ENCODE measurements around the gene RAB40C. TPM values are rescaled to one million over a fixed set of nuclear protein-coding genes. Genes with fewer than 3 reads are reported as not detected.

RAB40C gene
- total and polyA plus RNA-seq, 9 of the 15 experiments (the other 6 are each of a cell fraction or from before 2014, with no cell fraction given): 0.17 to 23.4 (median 8.7) TPM

DNA sequence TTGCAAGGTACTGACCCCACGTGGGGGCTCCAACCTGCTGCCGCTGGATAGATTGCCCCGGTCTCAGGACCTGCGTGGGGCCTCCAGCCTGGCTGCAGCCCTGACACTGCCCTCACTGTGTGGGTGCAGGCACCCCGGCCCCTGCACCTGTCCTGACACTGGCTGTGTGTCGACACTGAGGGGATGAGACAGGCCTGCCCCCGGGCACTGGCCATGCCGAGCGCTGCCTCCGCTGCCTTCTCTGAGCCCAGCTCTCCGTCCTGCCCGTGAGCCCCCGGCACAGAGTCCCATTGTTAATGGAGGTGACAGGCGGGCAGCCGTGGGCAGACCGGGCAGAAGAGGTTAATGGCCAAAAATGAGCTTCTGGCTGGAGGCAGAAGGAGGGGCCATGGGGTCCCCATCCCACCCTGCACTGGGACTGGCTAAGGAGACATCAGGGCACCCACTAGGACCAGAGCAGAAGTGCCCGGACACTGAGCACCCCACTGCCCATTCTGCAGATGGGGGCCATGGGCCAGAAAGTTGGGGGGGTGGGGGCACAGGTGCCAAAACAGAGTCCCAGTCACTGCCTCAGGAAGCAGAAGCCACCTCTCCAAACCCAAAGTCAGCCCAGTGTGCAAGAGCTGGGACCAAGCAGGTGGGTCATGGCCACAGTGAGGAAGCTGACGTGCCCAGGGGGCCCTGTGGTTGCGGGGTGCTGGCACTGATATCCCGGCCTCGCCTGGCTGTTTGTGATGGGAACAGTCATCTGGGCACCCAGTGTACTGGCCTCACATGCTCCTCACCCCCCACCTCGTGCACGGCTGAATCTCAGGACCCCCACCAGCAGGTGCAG is 32.2 kb upstream of the RAB40C start:
- ATAC-seq: no peak
- FAIRE-seq: no peak
- intact Hi-C loops (cut with micrococcal nuclease): no loop called here

More for the DNA sequence above, 32.2 kb upstream of the RAB40C start:
- H3K36me3 ChIP-seq (ENCODE audit: control insufficient read depth, insufficient read depth, low read length): peaks cover 13% of the 10 kb centered on the region; the same call in 1 of the 3 replicates
- peaks cover 3 to 17% of the 10 kb centered on the region in 2 experiments; a peak in 4 of 5 replicates for H3K27me3 ChIP-seq (ENCODE audit: control insufficient read depth in 2 of 2, insufficient read depth in 2 of 2, low read length in 2 of 2)
- peaks cover 0 to 80% of the 10 kb centered on the region in 2 experiments; a peak in 2 of 5 replicates for H3K4me1 ChIP-seq (replicated peaks in 1 of 2; ENCODE audit: control insufficient read depth in 2 of 2, insufficient read depth in 2 of 2, low read length in 2 of 2)
- no peak for TF ChIP-seq SMAD4 (CRISPR knock-in tag; conservative IDR thresholded peaks at IDR 0.05)
- TF ChIP-seq SRF (CRISPR knock-in tag; IDR thresholded peaks at IDR 0.05): no peak
- TF ChIP-seq SUPT5H (IDR thresholded peaks at IDR 0.05): no peak
- TF ChIP-seq NCOA6 (IDR thresholded peaks at IDR 0.05): no peak
- TF ChIP-seq ZNF75A (CRISPR knock-in tag; IDR thresholded peaks at IDR 0.05): no peak
- no peak for TF ChIP-seq BCL6 (CRISPR knock-in tag; IDR thresholded peaks at IDR 0.05)
- TF ChIP-seq RUNX1 (IDR thresholded peaks at IDR 0.05; ENCODE audit: low read depth): no peak
- no peak for TF ChIP-seq ZNF445 (CRISPR knock-in tag; IDR thresholded peaks at IDR 0.05; ENCODE audit: low read depth)
- TF ChIP-seq ELF2 (CRISPR knock-in tag; IDR thresholded peaks at IDR 0.05): no peak
- TF ChIP-seq DACH1 (IDR thresholded peaks at IDR 0.05; ENCODE audit: partially characterized antibody): no peak
- TF ChIP-seq, protein P1, sequence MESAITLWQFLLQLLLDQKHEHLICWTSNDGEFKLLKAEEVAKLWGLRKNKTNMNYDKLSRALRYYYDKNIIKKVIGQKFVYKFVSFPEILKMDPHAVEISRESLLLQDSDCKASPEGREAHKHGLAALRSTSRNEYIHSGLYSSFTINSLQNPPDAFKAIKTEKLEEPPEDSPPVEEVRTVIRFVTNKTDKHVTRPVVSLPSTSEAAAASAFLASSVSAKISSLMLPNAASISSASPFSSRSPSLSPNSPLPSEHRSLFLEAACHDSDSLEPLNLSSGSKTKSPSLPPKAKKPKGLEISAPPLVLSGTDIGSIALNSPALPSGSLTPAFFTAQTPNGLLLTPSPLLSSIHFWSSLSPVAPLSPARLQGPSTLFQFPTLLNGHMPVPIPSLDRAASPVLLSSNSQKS (CRISPR knock-in tag; IDR thresholded peaks at IDR 0.05): no peak
- TF ChIP-seq, protein P2, sequence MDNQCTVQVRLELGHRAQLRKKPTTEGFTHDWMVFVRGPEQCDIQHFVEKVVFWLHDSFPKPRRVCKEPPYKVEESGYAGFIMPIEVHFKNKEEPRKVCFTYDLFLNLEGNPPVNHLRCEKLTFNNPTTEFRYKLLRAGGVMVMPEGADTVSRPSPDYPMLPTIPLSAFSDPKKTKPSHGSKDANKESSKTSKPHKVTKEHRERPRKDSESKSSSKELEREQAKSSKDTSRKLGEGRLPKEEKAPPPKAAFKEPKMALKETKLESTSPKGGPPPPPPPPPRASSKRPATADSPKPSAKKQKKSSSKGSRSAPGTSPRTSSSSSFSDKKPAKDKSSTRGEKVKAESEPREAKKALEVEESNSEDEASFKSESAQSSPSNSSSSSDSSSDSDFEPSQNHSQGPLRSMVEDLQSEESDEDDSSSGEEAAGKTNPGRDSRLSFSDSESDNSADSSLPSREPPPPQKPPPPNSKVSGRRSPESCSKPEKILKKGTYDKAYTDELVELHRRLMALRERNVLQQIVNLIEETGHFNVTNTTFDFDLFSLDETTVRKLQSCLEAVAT (IDR thresholded peaks at IDR 0.05): no peak
- TF ChIP-seq ZC3H4 (CRISPR knock-in tag; IDR thresholded peaks at IDR 0.05; ENCODE audit: borderline replicate concordance): no peak
- no peak for TF ChIP-seq ZNF134 (CRISPR knock-in tag; conservative IDR thresholded peaks at IDR 0.05)
- no peak for TF ChIP-seq TAF9B (IDR thresholded peaks at IDR 0.05; ENCODE audit: partially characterized antibody)
- TF ChIP-seq BHLHE40 (IDR thresholded peaks at IDR 0.05; ENCODE audit: low read length): no peak
- TF ChIP-seq ZNF174 (CRISPR knock-in tag; IDR thresholded peaks at IDR 0.05): no peak
- TF ChIP-seq PHF21A (IDR thresholded peaks at IDR 0.05; ENCODE audit: borderline replicate concordance, low read depth): no peak
- no peak for TF ChIP-seq MCM7 (IDR thresholded peaks at IDR 0.05)
- no peak for TF ChIP-seq MEIS2 (IDR thresholded peaks at IDR 0.05; ENCODE audit: partially characterized antibody)
- no TSS peak for BruUV-seq (replicated peaks)
- H2AFZ ChIP-seq (ENCODE audit: low read depth, low read length): no peak overlapping the region
- H3K27ac ChIP-seq (ENCODE audit: extremely low read depth, low read depth, low read length): no peak overlapping the region
- WGBS (ENCODE audit: insufficient coverage, low coverage, missing lambda C conversion rate): 54% methylated on average over 16 of the region's 23 CpGs
- no peak for DNase-seq (ENCODE audit: extremely low read depth in 1 of 4, low spot score in 3 of 4)
- ChIA-PET CTCF (ENCODE audit: low intra/inter-chr PET ratio) (no interaction called here), POLR2A (no interaction called here)
- no peak overlapping the region for H3K4me2 ChIP-seq (ENCODE audit: insufficient read depth, low read length)
- H3K9ac ChIP-seq (ENCODE audit: insufficient read depth in 1 of 2, low read depth in 2 of 2, low read length in 2 of 2): no peak overlapping the region
- H3K9me3 ChIP-seq (replicated peaks; ENCODE audit: control insufficient read depth, insufficient read depth, low read depth, low read length): no peaks in the 10 kb centered on the region
- no peaks in the 10 kb centered on the region for H4K20me1 ChIP-seq (replicated peaks; ENCODE audit: control insufficient read depth, insufficient read depth, low read length)
- H3K4me3 ChIP-seq: no peak overlapping the region
- no peaks in the 10 kb centered on the region for H3K79me2 ChIP-seq (ENCODE audit: control insufficient read depth, insufficient read depth, low read length)
- no peaks in the 10 kb centered on the region for H3K9me1 ChIP-seq (ENCODE audit: control insufficient read depth, insufficient read depth, low read length)
- in situ Hi-C loops (cut with MboI): no loop called here
